GM21390 (cell line): ENCODE data around the gene FAM83F.
A peak's percentile ranks its signal among the peaks of the same experiment; 100 is the strongest.
"Not testable (repeated sequence)": the region's sequence is repeated elsewhere in the genome, so short reads cannot be mapped to it uniquely, and the experiment has no call there.

Experiments
- ATAC-seq: cut with Tn5 transposase; IDR thresholded peaks from one replicate; pipeline ENCODE4 v1.9.1; 2021; ENCODE audit not compliant: unreplicated experiment

The FAM83F gene

GRCh38 chr22:39994566-39995392, at the start of gene FAM83F:
FAM83F (plus strand) TSS chr22:39994954; CDS start chr22:39995043, 89 bp downstream.
- ATAC-seq = no peak

GRCh38 chr22:39946126-39946502, 48.6 kb upstream of the FAM83F start:
- ATAC-seq = no peak

DNA sequence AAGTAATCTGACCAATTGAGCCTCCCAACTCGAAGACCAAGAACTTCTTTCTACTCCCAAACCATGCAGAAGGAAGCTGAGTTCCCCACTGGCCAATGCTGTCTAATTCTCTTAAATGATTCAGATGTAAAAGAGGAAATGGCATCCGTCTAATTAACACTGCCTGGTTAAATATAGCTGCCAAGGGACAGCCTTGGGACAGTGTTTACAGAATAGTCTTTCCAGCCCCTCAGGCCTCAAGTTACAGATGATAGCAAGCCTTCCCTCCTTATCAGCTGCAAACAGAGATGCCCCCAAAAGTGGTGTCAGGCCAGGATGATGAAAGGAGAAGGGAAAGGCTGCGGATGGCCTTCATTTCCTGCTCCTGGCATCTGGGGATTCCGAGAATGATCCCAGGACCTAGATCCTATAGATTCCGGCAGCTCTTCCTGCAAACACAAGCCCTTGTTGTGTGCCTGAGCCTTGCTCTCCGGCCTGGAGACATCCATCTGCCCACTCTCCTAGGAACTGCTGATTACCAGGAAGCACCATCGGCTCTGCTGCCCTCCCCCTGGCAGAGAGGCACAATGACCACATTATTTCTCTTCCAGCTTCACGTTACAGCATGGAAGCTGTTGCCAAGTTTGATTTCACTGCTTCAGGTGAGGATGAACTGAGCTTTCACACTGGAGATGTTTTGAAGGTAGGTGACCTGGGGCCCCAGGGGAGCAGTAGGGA, 48.1 kb upstream of the FAM83F start:
- ATAC-seq = no peak

GRCh38 chr22:39947220-39948216, 47.2 kb upstream of the FAM83F start:
- no peak for ATAC-seq

- ATAC-seq = no peak
Measured at GRCh38 chr22:39949964-39950737, 44.6 kb upstream of the FAM83F start.

GRCh38 chr22:39951603-39952293, 43.0 kb upstream of the FAM83F start:
- ATAC-seq = not testable (repeated sequence)

DNA sequence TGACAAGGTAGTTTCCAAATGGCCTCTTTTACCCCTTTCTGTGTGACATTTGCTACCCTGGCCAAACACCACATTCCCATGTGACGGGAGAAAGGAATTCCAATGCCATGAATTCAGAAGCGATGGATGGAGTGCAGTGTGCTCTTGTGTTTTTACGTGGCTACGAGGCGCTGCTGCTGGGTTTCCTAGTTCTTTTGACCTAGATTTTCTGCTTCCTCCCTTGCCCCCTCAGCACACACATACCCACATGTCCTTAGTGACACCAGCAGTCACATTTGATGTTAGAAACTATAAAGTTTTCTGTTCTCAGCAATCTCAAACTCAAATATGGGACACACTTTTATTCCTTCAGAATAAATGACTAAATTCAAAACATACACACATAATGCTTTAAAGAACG, 42.4 kb upstream of the FAM83F start:
- no peak for ATAC-seq

GRCh38 chr22:39953101-39953500, 41.7 kb upstream of the FAM83F start:
- ATAC-seq = no peak

GRCh38 chr22:39954584-39955055, 40.1 kb upstream of the FAM83F start:
- ATAC-seq = no peak

- ATAC-seq = no peak
Measured at GRCh38 chr22:39955675-39956074, 39.1 kb upstream of the FAM83F start.

DNA sequence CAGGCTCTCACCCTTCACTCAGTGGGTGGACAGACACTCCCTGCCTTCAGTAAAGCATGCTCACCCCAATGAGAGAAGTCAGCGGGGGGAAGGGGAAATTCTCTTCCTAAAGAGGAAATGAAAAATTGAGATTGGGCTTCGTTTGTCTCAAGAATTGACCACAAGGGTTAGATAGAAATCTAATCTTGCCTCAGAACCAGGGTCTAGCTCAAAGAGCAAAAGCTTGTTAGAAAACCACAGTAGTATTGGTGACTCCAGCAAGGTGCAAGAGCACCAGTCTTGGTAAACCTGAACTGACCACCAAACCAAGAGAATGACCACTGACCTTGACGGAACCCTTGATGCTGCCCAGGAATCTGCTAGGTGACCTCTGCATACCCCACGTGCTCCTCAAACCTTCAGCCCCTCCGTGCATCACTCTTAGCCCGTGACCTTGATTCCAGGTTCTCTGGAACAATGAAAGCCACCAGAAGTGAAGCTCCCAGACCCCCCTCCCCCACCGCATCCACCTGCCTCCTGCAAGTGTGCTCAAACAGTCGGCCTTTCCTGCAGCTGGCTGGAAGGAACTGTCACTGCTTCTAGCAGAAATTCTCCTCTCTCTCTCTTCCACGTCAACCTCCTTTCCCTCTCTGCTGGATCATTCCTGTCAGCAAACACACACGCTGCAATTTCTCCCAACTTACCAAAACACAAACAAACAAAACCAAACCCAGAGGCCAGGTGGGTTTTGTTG, 37.7 kb upstream of the FAM83F start:
- ATAC-seq = no peak

DNA sequence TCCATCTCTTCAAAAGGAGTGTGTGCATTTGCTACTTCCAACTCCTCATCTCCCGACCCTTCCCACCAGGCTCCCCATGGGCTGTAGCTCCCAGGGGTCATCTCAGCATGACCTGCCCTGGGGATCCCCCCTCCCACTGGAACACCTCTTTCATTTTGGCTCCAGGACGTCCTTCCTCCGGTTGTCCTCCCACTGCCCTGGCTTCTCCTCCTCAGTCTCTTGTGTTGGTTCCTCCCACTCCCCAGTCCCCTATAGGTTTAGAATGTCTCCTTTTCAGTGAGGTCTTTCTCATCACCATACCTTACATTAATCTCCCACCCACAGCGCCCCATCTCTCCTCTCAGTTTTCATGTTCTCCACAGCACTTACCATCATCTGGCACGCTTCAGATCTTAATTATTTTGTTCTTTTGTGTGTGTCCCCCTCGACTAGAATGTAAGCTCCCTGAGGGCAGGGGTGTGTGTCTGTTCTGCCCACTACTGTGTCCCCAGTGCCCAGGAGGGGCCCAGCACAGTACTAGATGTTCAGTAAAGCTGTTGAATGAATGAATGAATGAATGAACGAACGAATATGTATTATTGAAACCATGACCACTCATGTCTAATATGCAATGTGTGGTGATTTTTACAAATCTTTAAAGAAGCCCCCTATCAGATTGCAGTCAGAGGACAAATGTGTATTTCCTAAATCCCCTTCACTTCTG, 36.6 kb upstream of the FAM83F start:
- no peak for ATAC-seq

- no peak for ATAC-seq
Measured at GRCh38 chr22:39958949-39959639, 35.7 kb upstream of the FAM83F start.

GRCh38 chr22:39959640-39960447, 34.9 kb upstream of the FAM83F start, which contains the start of gene TMA7B:
TMA7B (plus strand) TSS chr22:39960397; CDS start chr22:39964375, 3,978 bp downstream.
- no peak for ATAC-seq

GRCh38 chr22:39960791-39961746, 33.7 kb upstream of the FAM83F start:
- peak; percentile 82 for ATAC-seq

DNA sequence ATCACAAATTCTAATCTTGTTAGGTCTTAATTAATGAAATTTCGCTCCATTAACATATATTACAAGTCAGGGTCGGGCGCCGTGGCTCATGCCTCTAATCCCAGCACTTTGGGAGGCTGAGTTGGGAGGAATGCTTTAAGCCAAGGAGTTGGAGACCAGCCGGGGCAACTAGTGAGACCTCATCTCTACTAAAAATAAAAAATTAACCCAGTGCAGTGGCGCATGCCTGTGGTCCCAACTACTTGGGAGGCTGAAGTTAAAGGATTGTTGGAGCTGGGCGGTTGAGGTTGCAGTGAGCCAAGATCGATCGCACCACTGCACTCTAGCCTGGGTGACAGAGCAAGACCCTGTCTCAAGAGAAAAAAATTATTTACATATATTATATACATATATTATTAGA, 32.7 kb upstream of the FAM83F start:
- ATAC-seq = no peak
